Right cardiac atrium (tissue), 5 donors: Measurements from ENCODE around the gene CAMSAP3. TPM values are rescaled to one million over a fixed set of nuclear protein-coding genes. Genes with fewer than 3 reads are reported as not detected.
A peak's percentile ranks its signal among the peaks of the same experiment; 100 is the strongest.

Source experiments
- ATAC-seq, 2 donors: fragments of 200-7000 bp; cut with Tn5 transposase; one replicate each; pipeline versions ENCODE4 v1.8.0 to v1.9.1; 2020; ENCODE audit warnings: moderate library complexity in 2 of 2, mild to moderate bottlenecking in 1 of 2
- DNase-seq, 3 donors: peaks; one replicate each; pipeline ENCODE4 v3.0.0-alpha.2; 2020
- H3K27ac ChIP-seq: one replicate; pipeline ENCODE4 v1.5.1; 2013; ENCODE audit warnings: mild to moderate bottlenecking, low read length, control low read depth, moderate library complexity
- H3K27me3 ChIP-seq: one replicate; pipeline ENCODE4 v1.6.1; 2013; ENCODE audit not compliant: control insufficient read depth, insufficient read depth
- H3K4me1 ChIP-seq: one replicate; pipeline ENCODE4 v1.6.1; 2013; ENCODE audit warnings: low read length; ENCODE audit not compliant: control insufficient read depth, insufficient read depth
- H3K4me3 ChIP-seq: one replicate; pipeline ENCODE4 v1.5.1; 2013; ENCODE audit warnings: low read length, control low read depth
- H3K9me3 ChIP-seq: one replicate; pipeline ENCODE4 v1.6.1; 2013; ENCODE audit warnings: low read length; ENCODE audit not compliant: control insufficient read depth
- WGBS: extraction: QIAGEN DNeasy Blood & Tissue Kit; methylation state at CpG from one replicate; pipeline ENCODE4 v1.1.7; 2013; 5-methylcytosine and 5-hydroxymethylcytosine counted together
- intact Hi-C, 4 donors: fragments of 100-400 bp; cut with DNase I; formaldehyde crosslinking; loops; one replicate each; pipeline versions ENCODE4 v1.11.0 to v1.14.0; 2022 to 2023
- polyA plus RNA-seq: library from polyadenylated mRNA; stranded (reverse); fragments of 200-250 nt; gene quantifications from one replicate; pipeline ENCODE4 v1.2.3, GENCODE V29; 2013
- total RNA-seq, 4 donors: library from RNA; stranded (reverse); fragmentation: NEBNext Ultra II Directional; extraction: Animal tissue kit (Norgen Biotek cat#: 25700); gene quantifications; one replicate each; pipeline ENCODE4 v1.2.1, GENCODE V29; 2021
- donor health status: healthy with polysubstance abuse.
- donor health status: DM: no; HTN: yes; CAD: no.
- donor health status: DM: no; HTN: no; CAD: no.
- donor health status: DM: no; HTN: yes; CAD: no; lungs with severe emphysema.
- donor health status: DM: yes; HTN: yes; CAD: no.

CAMSAP3 gene
- total and polyA plus RNA-seq, 5 donors: 0.20 to 0.71 (median 0.29) TPM

DNA sequence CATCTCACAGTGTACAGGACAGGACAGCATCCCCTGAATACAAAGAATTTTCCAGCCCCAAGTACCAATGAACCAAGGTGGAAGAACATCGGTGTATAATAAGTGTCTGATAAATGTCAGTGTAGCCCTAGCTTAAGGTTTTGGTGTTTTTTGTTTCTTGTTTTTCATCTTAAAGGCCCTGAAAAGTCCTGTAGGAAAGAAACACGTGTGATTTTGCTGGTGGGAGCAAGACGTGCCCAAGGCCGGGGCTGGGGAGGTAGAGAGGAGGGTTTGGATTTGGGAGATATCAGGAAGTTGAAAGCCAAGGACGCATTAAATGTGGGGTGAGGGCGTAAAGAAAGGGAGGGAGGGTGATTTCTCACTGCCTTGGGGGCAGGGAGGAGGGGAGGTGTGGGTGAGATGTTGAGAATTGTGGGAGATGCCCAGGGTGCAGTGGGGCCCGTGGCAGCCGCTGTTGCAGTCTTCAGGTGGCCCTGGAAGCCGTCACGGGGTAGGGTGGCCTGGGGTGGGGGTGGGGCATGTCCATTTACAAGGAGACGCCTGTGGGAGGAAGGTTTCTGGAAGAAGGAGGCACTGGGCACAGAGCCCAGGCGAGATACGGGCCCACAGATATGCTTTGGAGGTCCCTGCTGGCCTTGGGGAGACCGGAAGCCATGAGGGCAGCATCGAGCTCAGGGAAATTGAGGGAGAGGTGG is 6.7 kb downstream of the CAMSAP3 start:
- no peak overlapping the region for H3K4me3 ChIP-seq
- 32% methylated on average over 15 of the region's 15 CpGs for WGBS
- intact Hi-C loops: no loop called here
- no peak overlapping the region for H3K27ac ChIP-seq
- H3K27me3 ChIP-seq: no peaks in the 10 kb centered on the region
- no peaks in the 10 kb centered on the region for H3K9me3 ChIP-seq
- DNase-seq (peak in 2 of 3 donors; percentile 49 to 78), ATAC-seq (peak; percentile 39 to 57)
- H3K4me1 ChIP-seq: no peaks in the 10 kb centered on the region

- Histone ChIP-seq H3K4me3 (no peak overlapping the region), H3K27ac (no peak overlapping the region), H3K27me3 (no peaks in the 10 kb centered on the region), H3K4me1 (no peaks in the 10 kb centered on the region), H3K9me3 (no peaks in the 10 kb centered on the region)
- ATAC-seq (no peak), DNase-seq (peak in 1 of 3 donors; percentile 30)
- WGBS: 53% methylated on average over 11 of the region's 11 CpGs
- intact Hi-C loops: no loop called here
Observed at GRCh38 chr19:7602935-7603497, 7.4 kb downstream of the CAMSAP3 start.

GRCh38 chr19:7603919-7604318 is 8.3 kb downstream of the CAMSAP3 start:
- Histone ChIP-seq H3K27ac (no peak overlapping the region), H3K27me3 (no peaks in the 10 kb centered on the region), H3K9me3 (no peaks in the 10 kb centered on the region), H3K4me1 (no peaks in the 10 kb centered on the region), H3K4me3 (no peak overlapping the region)
- WGBS: 59% methylated on average over 9 of the region's 9 CpGs
- ATAC-seq (no peak), DNase-seq (peak in 1 of 3 donors; percentile 29)
- intact Hi-C loops: no loop called here

DNA sequence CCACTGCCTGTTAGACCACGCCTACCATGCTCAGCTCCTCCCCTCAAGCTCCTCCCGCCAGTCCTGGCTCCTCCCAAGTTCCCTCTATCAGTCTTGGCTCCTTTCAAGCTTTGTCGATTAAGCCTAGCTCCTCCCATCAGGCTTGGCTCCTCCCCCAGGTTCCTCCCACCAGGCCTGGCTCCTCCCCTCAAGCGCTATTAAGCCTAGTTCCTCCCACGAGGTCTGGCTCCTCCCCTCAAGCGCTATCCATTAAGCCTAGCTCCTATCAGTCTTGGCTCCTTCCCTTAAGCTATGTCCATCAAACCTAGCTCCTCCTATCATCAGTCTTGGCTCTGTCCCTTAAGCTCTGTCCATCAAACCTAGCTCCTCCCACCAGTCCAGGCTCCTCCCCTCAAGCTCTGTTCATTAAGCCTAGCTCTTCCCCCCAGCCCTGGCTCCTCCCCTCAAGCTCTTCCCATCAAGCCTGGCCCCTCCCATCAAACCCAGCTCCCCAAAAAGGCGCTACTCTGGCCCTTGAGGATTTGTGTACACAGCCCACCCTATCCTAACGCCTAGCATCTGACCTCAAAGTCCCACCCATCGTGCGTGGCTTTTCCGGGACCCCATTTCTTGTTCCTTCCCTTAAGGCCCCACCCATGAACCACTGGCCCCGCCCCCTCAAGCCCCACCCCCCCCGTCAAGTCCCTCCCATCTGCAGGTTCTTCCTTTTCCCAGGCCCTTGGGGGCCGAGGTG is 10.0 kb downstream of the CAMSAP3 start:
- Histone ChIP-seq H3K27me3 (no peaks in the 10 kb centered on the region), H3K27ac (no peak overlapping the region), H3K4me3 (no peak overlapping the region), H3K9me3 (no peaks in the 10 kb centered on the region), H3K4me1 (no peaks in the 10 kb centered on the region)
- ATAC-seq: no peak
- peak in 1 of 3 donors; percentile 26 for DNase-seq
- 68% methylated on average over 14 of the region's 14 CpGs for WGBS
- intact Hi-C loops: no loop called here

GRCh38 chr19:7606289-7606688 is 10.6 kb downstream of the CAMSAP3 start:
- H3K4me1 ChIP-seq: no peaks in the 10 kb centered on the region
- ATAC-seq (no peak), DNase-seq (peak in 1 of 3 donors; percentile 55)
- no peaks in the 10 kb centered on the region for H3K9me3 ChIP-seq
- WGBS: 80% methylated on average over 17 of the region's 17 CpGs
- no peak overlapping the region for H3K4me3 ChIP-seq
- intact Hi-C loops: no loop called here
- H3K27ac ChIP-seq: no peak overlapping the region
- H3K27me3 ChIP-seq: no peaks in the 10 kb centered on the region

DNA sequence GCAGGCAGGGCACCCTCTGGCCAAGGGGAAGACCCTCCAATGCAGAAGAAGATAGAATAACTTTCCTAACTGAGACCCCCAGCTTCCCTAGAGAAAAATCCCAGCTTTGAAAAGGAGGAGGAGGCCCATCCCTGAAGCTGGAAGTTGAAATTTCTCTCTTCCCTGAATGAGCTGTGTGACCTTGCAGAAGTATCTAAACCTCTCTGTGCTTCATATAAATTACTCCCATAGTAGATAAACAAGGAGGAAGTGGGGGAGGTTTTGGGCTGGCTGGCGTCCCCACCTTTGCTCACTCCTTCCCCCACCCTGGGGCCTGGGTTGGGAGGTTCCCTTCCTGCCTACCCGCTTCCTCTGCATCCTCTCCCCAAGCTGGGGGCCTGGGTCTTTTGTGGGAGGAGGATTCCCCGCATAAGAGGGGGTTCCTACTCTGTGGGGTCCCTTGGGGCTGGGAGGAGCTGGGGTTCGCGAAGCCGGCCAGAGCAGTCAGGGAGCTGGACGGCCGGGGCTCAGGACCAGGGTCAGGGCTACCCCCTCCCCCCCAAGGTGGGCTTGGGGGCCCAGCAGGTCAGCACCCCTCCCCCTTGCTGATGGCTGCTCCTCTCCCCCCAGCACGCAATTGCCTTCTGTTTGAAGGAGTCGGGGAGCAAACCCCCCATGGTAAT is 11.7 kb downstream of the CAMSAP3 start:
- Histone ChIP-seq H3K4me1 (no peaks in the 10 kb centered on the region), H3K27ac (no peak overlapping the region), H3K27me3 (no peaks in the 10 kb centered on the region), H3K4me3 (no peak overlapping the region), H3K9me3 (no peaks in the 10 kb centered on the region)
- 73% methylated on average over 10 of the region's 10 CpGs for WGBS
- no peak for ATAC-seq
- intact Hi-C loops: no loop called here
- no peak for DNase-seq

DNA sequence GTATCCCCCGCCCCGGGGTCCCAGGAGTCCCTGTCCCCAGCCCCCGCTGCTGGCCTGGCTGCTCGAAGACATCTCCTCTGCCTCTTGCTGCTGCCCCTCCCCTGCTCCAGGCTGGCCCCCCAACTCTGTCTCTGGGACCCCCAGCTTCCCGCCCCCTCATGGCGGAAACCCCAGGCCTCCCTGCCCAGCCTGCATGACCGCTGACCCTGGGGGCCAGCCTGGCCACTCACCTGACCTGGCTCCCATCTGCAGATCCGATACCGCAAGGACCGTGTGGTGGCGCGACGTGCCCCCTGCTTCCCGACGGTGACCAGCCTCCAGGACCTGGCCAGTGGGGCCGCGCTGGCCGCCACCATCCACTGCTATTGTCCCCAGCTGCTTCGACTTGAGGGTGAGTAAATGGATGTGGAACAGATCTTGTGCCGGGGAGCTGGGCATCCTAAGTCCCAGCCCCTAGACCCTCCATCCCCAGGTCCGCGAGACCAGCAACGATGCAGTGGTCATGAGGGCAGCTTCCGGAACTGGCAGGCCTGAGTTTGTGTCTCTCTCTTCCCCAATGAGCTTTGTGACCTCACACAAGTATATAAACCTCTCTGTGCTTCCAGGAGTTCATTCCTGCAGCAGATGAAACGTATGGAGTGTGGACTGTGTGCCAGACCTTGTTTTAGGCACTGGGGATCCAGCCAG is 12.4 kb downstream of the CAMSAP3 start:
- Histone ChIP-seq H3K27ac (no peak overlapping the region), H3K4me1 (no peaks in the 10 kb centered on the region), H3K9me3 (no peaks in the 10 kb centered on the region), H3K27me3 (no peaks in the 10 kb centered on the region), H3K4me3 (no peak overlapping the region)
- ATAC-seq: no peak
- no peak for DNase-seq
- intact Hi-C loops: no loop called here
- WGBS: 87% methylated on average over 25 of the region's 25 CpGs

GRCh38 chr19:7610491-7611240 is 15.0 kb downstream of the CAMSAP3 start:
- Histone ChIP-seq H3K4me3 (no peak overlapping the region), H3K27me3 (no peaks in the 10 kb centered on the region), H3K9me3 (no peaks in the 10 kb centered on the region), H3K27ac (no peak overlapping the region), H3K4me1 (no peaks in the 10 kb centered on the region)
- 80% methylated on average over 31 of the region's 31 CpGs for WGBS
- no peak for ATAC-seq
- intact Hi-C loops: no loop called here
- DNase-seq: peak in 1 of 3 donors; percentile 57

- Histone ChIP-seq H3K9me3 (no peaks in the 10 kb centered on the region), H3K4me1 (no peaks in the 10 kb centered on the region), H3K27ac (no peak overlapping the region), H3K4me3 (no peak overlapping the region), H3K27me3 (no peaks in the 10 kb centered on the region)
- ATAC-seq: peak in 1 of 2 donors; percentile 15
- peak in 1 of 3 donors; percentile 55 for DNase-seq
- WGBS: 81% methylated on average over 41 of the region's 41 CpGs
- intact Hi-C loops: no loop called here
Observed at GRCh38 chr19:7611541-7612279, 16.0 kb downstream of the CAMSAP3 start.
